ENCODE data around the gene ZNF646.

GRCh38 chr16:31092330-31092729, 18.1 kb downstream of the ZNF646 start:
- TF ChIP-seq POLR2A (IDR thresholded peaks at IDR 0.05) = no peak
- no peak for TF ChIP-seq CTCF (IDR thresholded peaks at IDR 0.05)
- TF ChIP-seq POLR2AphosphoS5 (IDR thresholded peaks at IDR 0.05) = no peak

Data from gastroesophageal sphincter (tissue), 3 donors.